H1 (cell line): ENCODE measurements around the gene CAMTA1. TPM values are rescaled to one million over a fixed set of nuclear protein-coding genes. Genes with fewer than 3 reads are reported as not detected.

ENCODE experiments used
- CTCF ChIA-PET: fragments of 300-600 bp; sonication (Branson Sonifier 250); formaldehyde crosslinking; loops from one replicate; lab custom pipeline; 2021; ENCODE audit not compliant: partially characterized antibody; lab: Charles Lee
- POLR2A ChIA-PET: fragments of 300-600 bp; sonication (Branson Sonifier 250); formaldehyde crosslinking; loops from one replicate; lab custom pipeline; 2021; ENCODE audit warnings: inconsistent platforms; ENCODE audit not compliant: partially characterized antibody; lab: Charles Lee
- DNase-seq, 2 experiments: peaks; one replicate each; pipeline versions ENCODE4 v3.0.0 to v3.0.0-alpha.2; 2010 to 2022; ENCODE audit warnings: low spot score in 2 of 2, low read depth in 1 of 2, mixed read lengths in 1 of 2
- FAIRE-seq: peaks from 2 replicates; lab custom pipeline; 2011; peaks lifted over from hg19 to GRCh38; lab: Jason Lieb, UNC
- H2AFZ ChIP-seq: 2 replicates; pipeline ENCODE4 v1.8.1; 2012; ENCODE audit warnings: low read length, inconsistent platforms
- H2AK5ac ChIP-seq: 2 replicates; pipeline ENCODE4 v1.6.1; 2013; ENCODE audit warnings: low read depth, low read length
- H2BK120ac ChIP-seq: replicated peaks from 2 replicates; pipeline ENCODE3; 2013; ENCODE audit warnings: low read depth, low read length, inconsistent platforms
- H2BK12ac ChIP-seq: 2 replicates; pipeline ENCODE4 v1.6.1; 2013; ENCODE audit warnings: low read depth, low read length
- H2BK15ac ChIP-seq: 2 replicates; pipeline ENCODE4 v1.6.1; 2013; ENCODE audit warnings: low read length
- H2BK20ac ChIP-seq: 2 replicates; pipeline ENCODE4 v1.6.1; 2013; ENCODE audit warnings: low read length
- H2BK5ac ChIP-seq: 2 replicates; pipeline ENCODE4 v1.6.1; 2013; ENCODE audit warnings: low read depth, low read length
- H3K14ac ChIP-seq: 2 replicates; pipeline ENCODE4 v1.6.1; 2013; ENCODE audit warnings: inconsistent platforms; ENCODE audit not compliant: insufficient read length
- H3K18ac ChIP-seq: 2 replicates; pipeline ENCODE4 v1.6.1; 2013; ENCODE audit warnings: low read length; ENCODE audit errors: extremely low read depth
- H3K23ac ChIP-seq: 2 replicates; pipeline ENCODE4 v1.6.1; 2013; ENCODE audit warnings: inconsistent platforms; ENCODE audit not compliant: insufficient read length
- H3K23me2 ChIP-seq: 2 replicates; pipeline ENCODE4 v1.6.1; 2013; ENCODE audit warnings: low read depth, low read length
- H3K27ac ChIP-seq: 2 replicates; pipeline ENCODE4 v1.6.1; 2011; ENCODE audit warnings: low read depth, low read length, inconsistent platforms
- H3K27me3 ChIP-seq, 4 experiments: replicated peaks in 1 of 4; 1 replicate in 1 of 4; 2 replicates in 3 of 4; pipeline versions ENCODE4 v1.6.1 to v1.8.1; 2011 to 2013; ENCODE audit warnings: low read length in 3 of 4, mild to moderate bottlenecking in 3 of 4, inconsistent platforms in 2 of 4, mixed read lengths in 2 of 4, moderate library complexity in 1 of 4; ENCODE audit not compliant: control insufficient read depth in 3 of 4, insufficient read depth in 3 of 4; ENCODE audit errors: extremely low read depth in 1 of 4
- H3K36me3 ChIP-seq, 4 experiments: 2 replicates each; pipeline versions ENCODE4 v1.6.1 to v1.8.1; 2011 to 2013; ENCODE audit warnings: mild to moderate bottlenecking in 4 of 4, low read length in 3 of 4, moderate library complexity in 2 of 4, control low read depth in 1 of 4, inconsistent platforms in 1 of 4; ENCODE audit not compliant: insufficient read depth in 4 of 4, control insufficient read depth in 2 of 4
- H3K4ac ChIP-seq: replicated peaks from 2 replicates; pipeline ENCODE3; 2013; ENCODE audit warnings: low read length, low read depth, mixed read lengths, inconsistent platforms; ENCODE audit not compliant: insufficient read length
- H3K4me1 ChIP-seq, 4 experiments: replicated peaks in 1 of 4; 1 replicate in 1 of 4; 2 replicates in 3 of 4; pipeline versions ENCODE4 v1.6.1 to v1.8.1; 2011 to 2013; ENCODE audit warnings: low read length in 3 of 4, inconsistent platforms in 2 of 4, mixed read lengths in 1 of 4; ENCODE audit not compliant: insufficient read depth in 4 of 4, control insufficient read depth in 3 of 4
- H3K4me2 ChIP-seq, 2 experiments: 2 replicates each; pipeline versions ENCODE4 v1.6.1 to v1.8.1; 2011 to 2013; ENCODE audit warnings: low read depth in 2 of 2, low read length in 2 of 2, control low read depth in 1 of 2, inconsistent platforms in 1 of 2, mild to moderate bottlenecking in 1 of 2; ENCODE audit not compliant: insufficient read depth in 1 of 2
- H3K4me3 ChIP-seq, 4 experiments: fragments of 200-600, 300-600 bp in 1 of 4; sonication (generic), shearing (Covaris generic), sonication (Bioruptor Twin) in 1 of 4; 2 replicates each; pipeline versions ENCODE4 v1.5.1 to v1.8.1; 2011 to 2016; ENCODE audit warnings: low read length in 4 of 4, low read depth in 3 of 4, control low read depth in 2 of 4, inconsistent platforms in 2 of 4, mild to moderate bottlenecking in 2 of 4, mixed read lengths in 1 of 4, moderate library complexity in 1 of 4; ENCODE audit not compliant: insufficient read depth in 2 of 4; ENCODE audit errors: extremely low read depth in 1 of 4
- H3K56ac ChIP-seq: replicated peaks from 2 replicates; pipeline ENCODE3; 2013; ENCODE audit warnings: low read depth, mild to moderate bottlenecking, mixed read lengths, low read length, inconsistent platforms; ENCODE audit not compliant: insufficient read length
- H3K79me1 ChIP-seq: 2 replicates; pipeline ENCODE4 v1.6.1; 2013; ENCODE audit warnings: low read depth, low read length, control low read depth
- H3K79me2 ChIP-seq, 2 experiments: 2 replicates each; pipeline versions ENCODE4 v1.6.1 to v1.8.1; 2012 to 2013; ENCODE audit warnings: low read length in 2 of 2, mild to moderate bottlenecking in 2 of 2, inconsistent platforms in 1 of 2; ENCODE audit not compliant: insufficient read depth in 2 of 2, control insufficient read depth in 1 of 2
- H3K9ac ChIP-seq, 4 experiments: replicated peaks in 1 of 4; 1 replicate in 1 of 4; 2 replicates in 3 of 4; pipeline versions ENCODE4 v1.6.1 to v1.8.1; 2011 to 2013; ENCODE audit warnings: low read depth in 3 of 4, low read length in 3 of 4, control low read depth in 2 of 4, mild to moderate bottlenecking in 2 of 4, moderate library complexity in 2 of 4, inconsistent platforms in 1 of 4; ENCODE audit errors: extremely low read depth in 1 of 4
- H3K9me3 ChIP-seq, 2 experiments: 2 replicates each; pipeline versions ENCODE4 v1.6.1 to v1.8.1; 2012 to 2013; ENCODE audit warnings: mild to moderate bottlenecking in 2 of 2, moderate library complexity in 2 of 2, control low read depth in 1 of 2, inconsistent platforms in 1 of 2, low read depth in 1 of 2, low read length in 1 of 2, mixed read lengths in 1 of 2; ENCODE audit not compliant: insufficient read depth in 2 of 2
- H4K20me1 ChIP-seq, 2 experiments: replicated peaks in 1 of 2; 2 replicates each; pipeline versions ENCODE3 to v1.8.1; 2011 to 2013; ENCODE audit warnings: inconsistent platforms in 2 of 2, low read length in 2 of 2, mild to moderate bottlenecking in 1 of 2; ENCODE audit not compliant: insufficient read depth in 2 of 2, control insufficient read depth in 1 of 2
- H4K5ac ChIP-seq: 2 replicates; pipeline ENCODE4 v1.6.1; 2013; ENCODE audit warnings: low read length, low read depth, mixed read lengths, inconsistent platforms; ENCODE audit not compliant: insufficient read length
- H4K8ac ChIP-seq: 2 replicates; pipeline ENCODE4 v1.8.0; 2013; ENCODE audit warnings: mild to moderate bottlenecking, moderate library complexity, low read length, inconsistent platforms; ENCODE audit not compliant: insufficient read depth; ENCODE audit errors: extremely low read depth
- H4K91ac ChIP-seq: replicated peaks from 2 replicates; pipeline ENCODE3; 2013; ENCODE audit warnings: low read length, mixed read lengths, inconsistent platforms; ENCODE audit not compliant: insufficient read length
- JUND ChIP-seq: IDR thresholded peaks from 2 replicates; pipeline ENCODE4 v1.6.1; 2011; ENCODE audit warnings: mild to moderate bottlenecking, improper control_type of control experiment, low read length
- POLR2A ChIP-seq, 2 experiments: IDR thresholded peaks; 1 replicate in 1 of 2; 2 replicates in 1 of 2; pipeline ENCODE4 v1.6.1; 2011; ENCODE audit warnings: low read depth in 2 of 2, low read length in 2 of 2, mild to moderate bottlenecking in 2 of 2; ENCODE audit errors: control extremely low read depth in 1 of 2
- SIRT6 ChIP-seq: IDR thresholded peaks from one replicate; pipeline ENCODE4 v1.7.1; 2012; ENCODE audit warnings: low read length, inconsistent platforms
- WGBS, 2 experiments: shearing (Covaris generic) in 1 of 2; methylation state at CpG; one replicate each; pipeline versions ENCODE4 v1.1.6 to v1.1.7; 2013 to 2015; ENCODE audit warnings: low lambda C conversion rate in 2 of 2, mixed read lengths in 2 of 2, inconsistent platforms in 1 of 2, low coverage in 1 of 2, missing lambda C conversion rate in 1 of 2; ENCODE audit not compliant: insufficient replicate concordance in 2 of 2, insufficient coverage in 1 of 2, insufficient read length in 1 of 2; ENCODE audit errors: extremely low coverage in 1 of 2, missing lambda C conversion rate in 1 of 2; 5-methylcytosine and 5-hydroxymethylcytosine counted together
- polyA plus RNA-seq, 7 experiments: library from polyadenylated mRNA; depleted of rRNA in 3 of 7; stranded (reverse) in 5 of 7; unstranded in 2 of 7; fragments of >200 nt in 5 of 7; fragments of 200-250 nt in 2 of 7; gene quantifications; 1 replicate in 5 of 7; 2 replicates in 1 of 7; 4 replicates in 1 of 7; pipeline versions ENCODE4 v1.2.1 to v1.2.3, GENCODE V29; 2011 to 2013; ENCODE audit warnings: missing spikeins in 2 of 7, mixed read lengths in 2 of 7
- total RNA-seq: library from RNA; stranded (reverse); fragmentation: NEBNext Ultra II Directional; extraction: Animal tissue kit (Norgen Biotek cat#: 25700); gene quantifications from 2 replicates; pipeline ENCODE4 v1.2.1, GENCODE V29; 2021

CAMTA1 gene
- total and polyA plus RNA-seq, 2 of the 8 experiments (the other 6 are each of a cell fraction or from before 2014, with no cell fraction given), result 65.0 to 119 TPM

- H3K4me1 ChIP-seq, result peaks cover 0 to 2% (median 0%) of the 10 kb centered on the region in 4 experiments; a peak in 3 of 7 replicates
- no peak overlapping the region for H4K5ac ChIP-seq
- H3K18ac ChIP-seq, result no peak overlapping the region
- no peaks in the 10 kb centered on the region for H3K27me3 ChIP-seq
- H3K23me2 ChIP-seq, result no peaks in the 10 kb centered on the region
- H4K8ac ChIP-seq, result no peak overlapping the region
- peaks cover 6 to 65% of the 10 kb centered on the region in 2 experiments; a peak in 3 of 4 replicates for H3K79me2 ChIP-seq
- no peak overlapping the region for H2AFZ ChIP-seq
- WGBS, 2 experiments, result 87% methylated on average over 2 of the region's 2 CpGs; no CpG with 5 or more reads in 1 of the 2 experiments
- peaks cover 3% of the 10 kb centered on the region for H3K79me1 ChIP-seq
- no peak overlapping the region for H3K56ac ChIP-seq
- peaks cover 0 to 11% of the 10 kb centered on the region in 2 experiments for H4K20me1 ChIP-seq
- no peak overlapping the region for H3K4me3 ChIP-seq
- H2BK20ac ChIP-seq, result no peak overlapping the region
- no peak overlapping the region for H2BK120ac ChIP-seq
- no peak for DNase-seq
- H3K4ac ChIP-seq, result no peak overlapping the region
- H2AK5ac ChIP-seq, result no peak overlapping the region
- H3K27ac ChIP-seq, result no peak overlapping the region
- H4K91ac ChIP-seq, result no peak overlapping the region
- no peak overlapping the region for H2BK12ac ChIP-seq
- POLR2A ChIA-PET, result no interaction called here
- no peak for FAIRE-seq
- CTCF ChIA-PET, result interaction anchor here (1.0 kb wide), 1 partner anchor 152 kb away, joined by 3 read pairs; no protein-coding TSS in a partner anchor
- H3K14ac ChIP-seq, result no peak overlapping the region
- H2BK5ac ChIP-seq, result no peak overlapping the region
- no peak overlapping the region for H3K4me2 ChIP-seq
- TF ChIP-seq JUND (no peak), POLR2A (IDR thresholded peaks at IDR 0.05; ENCODE audit: control extremely low read depth in 1 of 2, low read depth in 2 of 2, low read length in 2 of 2) (no peak), SIRT6 (no peak)
- H3K9ac ChIP-seq, result no peak overlapping the region
- no peak overlapping the region for H2BK15ac ChIP-seq
- peaks cover 0 to 4% (median 0%) of the 10 kb centered on the region in 4 experiments; a peak in 2 of 8 replicates for H3K36me3 ChIP-seq
- H3K9me3 ChIP-seq, result no peaks in the 10 kb centered on the region
- H3K23ac ChIP-seq, result no peak overlapping the region
Measured at GRCh38 chr1:6820899-6821298, 35.6 kb downstream of the CAMTA1 start.
